H9 (cell line): ENCODE measurements around the gene ELP1. TPM values are rescaled to one million over a fixed set of nuclear protein-coding genes. Genes with fewer than 3 reads are reported as not detected.

Experiments
- DNase-seq: peaks from one replicate; pipeline ENCODE4 v3.0.0-alpha.2; 2017
- H2AFZ ChIP-seq: one replicate; pipeline ENCODE4 v1.6.1; 2013; ENCODE audit warnings: mild to moderate bottlenecking, low read length, control low read depth, moderate library complexity
- H2AK5ac ChIP-seq: 2 replicates; pipeline ENCODE4 v1.6.1; 2013; ENCODE audit warnings: low read length, control low read depth, mixed read lengths; ENCODE audit not compliant: insufficient read length
- H2BK120ac ChIP-seq: one replicate; pipeline ENCODE4 v1.6.1; 2013; ENCODE audit warnings: low read depth, mild to moderate bottlenecking, low read length, control low read depth, inconsistent platforms; ENCODE audit not compliant: poor library complexity, severe bottlenecking
- H2BK12ac ChIP-seq: 2 replicates; pipeline ENCODE4 v1.6.1; 2013; ENCODE audit warnings: low read length, control low read depth, mixed read lengths, low read depth; ENCODE audit not compliant: insufficient read length
- H2BK15ac ChIP-seq: 2 replicates; pipeline ENCODE4 v1.6.1; 2013; ENCODE audit warnings: low read depth, low read length, control low read depth
- H2BK20ac ChIP-seq: one replicate; pipeline ENCODE4 v1.6.1; 2013; ENCODE audit warnings: low read depth, mild to moderate bottlenecking, low read length, control low read depth, inconsistent platforms; ENCODE audit not compliant: poor library complexity, severe bottlenecking
- H2BK5ac ChIP-seq: 2 replicates; pipeline ENCODE4 v1.6.1; 2013; ENCODE audit warnings: low read length, control low read depth, mixed read lengths; ENCODE audit not compliant: insufficient read length
- H3K14ac ChIP-seq: 2 replicates; pipeline ENCODE4 v1.6.1; 2013; ENCODE audit warnings: low read length, control low read depth; ENCODE audit not compliant: insufficient read depth
- H3K18ac ChIP-seq: 2 replicates; pipeline ENCODE4 v1.6.1; 2013; ENCODE audit warnings: low read depth, mild to moderate bottlenecking, mixed read lengths, low read length, control low read depth; ENCODE audit not compliant: insufficient read length
- H3K23ac ChIP-seq: 2 replicates; pipeline ENCODE4 v1.6.1; 2013; ENCODE audit warnings: low read length, control low read depth, mixed read lengths, low read depth; ENCODE audit not compliant: insufficient read length
- H3K23me2 ChIP-seq: 2 replicates; pipeline ENCODE4 v1.6.1; 2013; ENCODE audit warnings: low read depth, mild to moderate bottlenecking, mixed read lengths, low read length, control low read depth; ENCODE audit not compliant: insufficient read length, poor library complexity, severe bottlenecking
- H3K27ac ChIP-seq: 2 replicates; pipeline ENCODE4 v1.5.1; 2013; ENCODE audit warnings: low read length, control low read depth, mixed read lengths, low read depth; ENCODE audit not compliant: insufficient read length
- H3K27me3 ChIP-seq: 2 replicates; pipeline ENCODE4 v1.6.1; 2013; ENCODE audit warnings: low read length, control low read depth, inconsistent platforms; ENCODE audit not compliant: insufficient read depth
- H3K4ac ChIP-seq: 2 replicates; pipeline ENCODE4 v1.6.1; 2013; ENCODE audit warnings: low read depth, mild to moderate bottlenecking, control low read depth, inconsistent platforms, low read length, moderate library complexity
- H3K4me1 ChIP-seq: 2 replicates; pipeline ENCODE4 v1.6.1; 2013; ENCODE audit warnings: low read length, control low read depth, inconsistent platforms; ENCODE audit not compliant: insufficient read depth
- H3K4me2 ChIP-seq: 2 replicates; pipeline ENCODE4 v1.6.1; 2013; ENCODE audit warnings: low read length, control low read depth, mixed read lengths; ENCODE audit not compliant: insufficient read length, insufficient read depth
- H3K56ac ChIP-seq: 2 replicates; pipeline ENCODE4 v1.6.1; 2013; ENCODE audit warnings: low read depth, mild to moderate bottlenecking, mixed read lengths, low read length, control low read depth; ENCODE audit not compliant: insufficient read length
- H3K79me1 ChIP-seq: 2 replicates; pipeline ENCODE4 v1.6.1; 2013; ENCODE audit warnings: low read depth, mild to moderate bottlenecking, moderate library complexity, low read length, control low read depth, inconsistent platforms; ENCODE audit not compliant: insufficient read depth, poor library complexity, severe bottlenecking
- H3K79me2 ChIP-seq: 2 replicates; pipeline ENCODE4 v1.6.1; 2013; ENCODE audit warnings: low read length, control low read depth, inconsistent platforms; ENCODE audit not compliant: insufficient read depth
- H3K9ac ChIP-seq: 2 replicates; pipeline ENCODE4 v1.6.1; 2013; ENCODE audit warnings: low read length, control low read depth, mixed read lengths; ENCODE audit not compliant: insufficient read length; ENCODE audit errors: extremely low read depth
- H3K9me3 ChIP-seq: one replicate; pipeline ENCODE4 v1.6.1; 2013; ENCODE audit warnings: low read depth, low read length, inconsistent platforms; ENCODE audit not compliant: control insufficient read depth
- H3T11ph ChIP-seq: one replicate; pipeline ENCODE4 v1.6.1; 2013; ENCODE audit warnings: mild to moderate bottlenecking, low read length, control low read depth, inconsistent platforms
- H4K20me1 ChIP-seq: one replicate; pipeline ENCODE4 v1.6.1; 2013; ENCODE audit not compliant: control insufficient read depth, insufficient read length, insufficient read depth
- H4K5ac ChIP-seq: 2 replicates; pipeline ENCODE4 v1.6.1; 2013; ENCODE audit warnings: low read depth, mild to moderate bottlenecking, mixed read lengths, low read length, control low read depth; ENCODE audit not compliant: insufficient read length
- H4K8ac ChIP-seq: replicated peaks from 2 replicates; pipeline ENCODE4 v1.6.1; 2013; ENCODE audit warnings: low read length, control low read depth, mixed read lengths, low read depth; ENCODE audit not compliant: insufficient read length
- H4K91ac ChIP-seq: 2 replicates; pipeline ENCODE4 v1.6.1; 2013; ENCODE audit warnings: low read depth, mild to moderate bottlenecking, moderate library complexity, mixed read lengths, low read length, control low read depth; ENCODE audit not compliant: insufficient read length
- H3K27ac Mint-ChIP-seq, 3 experiments: 2 replicates in 2 of 3; 3 replicates in 1 of 3; pipeline ENCODE4 v1.8.0; 2020 to 2021; ENCODE audit warnings: mixed read lengths in 3 of 3, mild to moderate bottlenecking in 1 of 3, moderate library complexity in 1 of 3
- H3K27me3 Mint-ChIP-seq: 2 replicates; pipeline ENCODE4 v1.8.0; 2021; ENCODE audit warnings: low read depth, mild to moderate bottlenecking, moderate library complexity, mixed read lengths
- H3K36me3 Mint-ChIP-seq, 3 experiments: 2 replicates in 2 of 3; 3 replicates in 1 of 3; pipeline ENCODE4 v1.8.0; 2020 to 2021; ENCODE audit warnings: low read depth in 3 of 3, mixed read lengths in 3 of 3; ENCODE audit not compliant: insufficient read depth in 1 of 3
- H3K4me1 Mint-ChIP-seq, 2 experiments: 2 replicates each; pipeline ENCODE4 v1.8.0; 2020; ENCODE audit warnings: mixed read lengths in 2 of 2
- H3K4me3 Mint-ChIP-seq, 2 experiments: 2 replicates in 1 of 2; 3 replicates in 1 of 2; pipeline ENCODE4 v1.8.0; 2020 to 2021; ENCODE audit warnings: mild to moderate bottlenecking in 2 of 2, mixed read lengths in 2 of 2, moderate library complexity in 1 of 2
- H3K9me3 Mint-ChIP-seq, 2 experiments: 2 replicates in 1 of 2; 3 replicates in 1 of 2; pipeline ENCODE4 v1.8.0; 2020; ENCODE audit warnings: mild to moderate bottlenecking in 2 of 2, mixed read lengths in 2 of 2, moderate library complexity in 1 of 2
- WGBS: extraction: QIAGEN DNeasy Blood & Tissue Kit; methylation state at CpG from one replicate; pipeline ENCODE4 v1.1.7; 2013; ENCODE audit warnings: missing lambda C conversion rate, low lambda C conversion rate, mixed read lengths; ENCODE audit not compliant: insufficient read length; ENCODE audit errors: extremely low coverage; 5-methylcytosine and 5-hydroxymethylcytosine counted together
- total RNA-seq: library from RNA; stranded (reverse); gene quantifications from 2 replicates; pipeline ENCODE4 v1.2.1, GENCODE V29; 2021
- TF ChIP-seq, protein P1 (sequence below): fragments of 200-600 bp; sonication (generic); conservative IDR thresholded peaks from 3 replicates; pipeline ENCODE4 v1.8.0; 2021; ENCODE audit warnings: antibody characterized with exemption, mild to moderate bottlenecking

The ELP1 gene
- total RNA-seq, 1 experiment from 2014 or later = 38.7 TPM

DNA sequence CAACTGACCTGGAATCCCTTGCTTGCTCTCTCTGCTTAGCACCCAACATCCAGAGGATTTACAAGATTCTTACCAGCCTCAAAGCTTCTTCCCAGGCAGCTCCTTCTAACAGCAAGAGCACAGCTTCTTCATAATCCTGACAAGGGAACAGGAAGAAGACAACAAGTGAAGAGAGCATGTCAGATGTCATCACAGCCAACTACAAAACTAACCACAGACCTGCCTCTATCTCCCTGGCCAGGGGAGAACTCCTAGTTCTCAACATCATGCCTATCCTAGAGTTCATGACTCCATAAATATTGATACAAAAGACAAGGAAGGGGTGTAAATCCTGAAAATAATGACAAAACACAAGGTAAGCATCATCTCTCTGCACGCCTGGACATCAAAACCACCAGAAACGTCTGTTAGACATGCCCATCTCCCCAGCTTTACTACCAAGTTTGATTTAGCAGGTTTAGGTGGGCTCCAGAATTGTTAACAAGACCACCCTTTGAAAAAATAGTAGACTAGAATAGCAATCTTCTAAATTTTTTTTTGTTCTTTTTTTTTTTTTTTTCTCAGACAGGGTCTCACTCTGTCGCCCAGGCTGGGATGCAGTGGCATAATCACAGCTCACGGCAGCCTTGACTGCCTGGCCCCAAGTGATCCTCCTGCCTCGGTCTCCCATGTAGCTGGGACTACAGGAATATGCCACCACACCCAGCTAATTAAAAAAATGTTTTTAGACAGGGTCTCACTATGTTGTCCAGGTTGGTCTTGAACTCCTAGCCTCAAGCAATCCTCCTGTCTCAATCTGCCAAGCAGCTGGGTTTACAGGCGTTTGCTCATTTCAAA is 51.7 kb downstream of the ELP1 start:
- TF ChIP-seq, protein P1, sequence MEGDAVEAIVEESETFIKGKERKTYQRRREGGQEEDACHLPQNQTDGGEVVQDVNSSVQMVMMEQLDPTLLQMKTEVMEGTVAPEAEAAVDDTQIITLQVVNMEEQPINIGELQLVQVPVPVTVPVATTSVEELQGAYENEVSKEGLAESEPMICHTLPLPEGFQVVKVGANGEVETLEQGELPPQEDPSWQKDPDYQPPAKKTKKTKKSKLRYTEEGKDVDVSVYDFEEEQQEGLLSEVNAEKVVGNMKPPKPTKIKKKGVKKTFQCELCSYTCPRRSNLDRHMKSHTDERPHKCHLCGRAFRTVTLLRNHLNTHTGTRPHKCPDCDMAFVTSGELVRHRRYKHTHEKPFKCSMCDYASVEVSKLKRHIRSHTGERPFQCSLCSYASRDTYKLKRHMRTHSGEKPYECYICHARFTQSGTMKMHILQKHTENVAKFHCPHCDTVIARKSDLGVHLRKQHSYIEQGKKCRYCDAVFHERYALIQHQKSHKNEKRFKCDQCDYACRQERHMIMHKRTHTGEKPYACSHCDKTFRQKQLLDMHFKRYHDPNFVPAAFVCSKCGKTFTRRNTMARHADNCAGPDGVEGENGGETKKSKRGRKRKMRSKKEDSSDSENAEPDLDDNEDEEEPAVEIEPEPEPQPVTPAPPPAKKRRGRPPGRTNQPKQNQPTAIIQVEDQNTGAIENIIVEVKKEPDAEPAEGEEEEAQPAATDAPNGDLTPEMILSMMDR = no peak
- H3K18ac ChIP-seq = no peak overlapping the region
- H2AK5ac ChIP-seq = no peak overlapping the region
- H2BK5ac ChIP-seq = no peak overlapping the region
- H3K9ac ChIP-seq = no peak overlapping the region
- DNase-seq = no peak
- H3K27ac ChIP-seq = no peak overlapping the region
- Mint-ChIP-seq H3K27me3 (no peaks in the 10 kb centered on the region), H3K9me3 (no peaks in the 10 kb centered on the region), H3K4me1 (no peaks in the 10 kb centered on the region), H3K36me3 (peaks cover 6 to 41% (median 34%) of the 10 kb centered on the region in 3 experiments; a peak in 5 of 7 replicates), H3K27ac (peak overlapping the region in 1 of 3 experiments; percentile 71; a peak in 1 of 7 replicates), H3K4me3 (no peak overlapping the region)
- no peak overlapping the region for H3K56ac ChIP-seq
- H3K4me2 ChIP-seq = no peak overlapping the region
- no peak overlapping the region for H2BK15ac ChIP-seq
- no peak overlapping the region for H3T11ph ChIP-seq
- no peak overlapping the region for H2BK120ac ChIP-seq
- no CpG with 5 or more reads among the region's 6 CpGs for WGBS
- no peaks in the 10 kb centered on the region for H4K20me1 ChIP-seq
- H3K79me1 ChIP-seq = no peaks in the 10 kb centered on the region
- H3K79me2 ChIP-seq = no peaks in the 10 kb centered on the region
- no peaks in the 10 kb centered on the region for H3K23me2 ChIP-seq
- H2BK12ac ChIP-seq = no peak overlapping the region
- H3K9me3 ChIP-seq = no peaks in the 10 kb centered on the region
- no peak overlapping the region for H4K5ac ChIP-seq
- no peak overlapping the region for H4K8ac ChIP-seq
- H2BK20ac ChIP-seq = no peak overlapping the region
- no peak overlapping the region for H3K14ac ChIP-seq
- no peaks in the 10 kb centered on the region for H3K4me1 ChIP-seq
- no peak overlapping the region for H3K4ac ChIP-seq
- no peak overlapping the region for H2AFZ ChIP-seq
- no peak overlapping the region for H3K23ac ChIP-seq
- H4K91ac ChIP-seq = no peak overlapping the region
- H3K27me3 ChIP-seq = no peaks in the 10 kb centered on the region
